Left ventricle myocardium inferior (tissue), 1 donor: ENCODE measurements around the gene HIPK2. TPM values are rescaled to one million over a fixed set of nuclear protein-coding genes. Genes with fewer than 3 reads are reported as not detected.
A peak's percentile ranks its signal among the peaks of the same experiment; 100 is the strongest.

Experiments
- DNase-seq: peaks from one replicate; pipeline ENCODE4 v3.0.0-alpha.2; 2020
- H3K27ac ChIP-seq: fragments of 200-600 bp; replicated peaks from 2 replicates; pipeline ENCODE4 v1.8.0; 2021
- H3K27me3 ChIP-seq: fragments of 200-600 bp; 2 replicates; pipeline ENCODE4 v1.8.0; 2021; ENCODE audit warnings: low read depth
- H3K36me3 ChIP-seq: fragments of 200-600 bp; 2 replicates; pipeline ENCODE4 v1.8.0; 2021
- H3K4me1 ChIP-seq: fragments of 200-600 bp; 2 replicates; pipeline ENCODE4 v1.8.0; 2021
- H3K4me3 ChIP-seq: fragments of 200-600 bp; 2 replicates; pipeline ENCODE4 v1.8.0; 2021; ENCODE audit warnings: mild to moderate bottlenecking, moderate library complexity
- H3K9me3 ChIP-seq: fragments of 200-600 bp; replicated peaks from 2 replicates; pipeline ENCODE4 v1.8.0; 2021
- CTCF ChIP-seq: fragments of 200-600 bp; IDR thresholded peaks from 2 replicates; pipeline ENCODE4 v1.8.0; 2021; ENCODE audit warnings: antibody characterized with exemption, mild to moderate bottlenecking, borderline replicate concordance
- intact Hi-C: fragments of 100-400 bp; cut with micrococcal nuclease; formaldehyde crosslinking; loops from one replicate; pipeline ENCODE4 v1.11.0; 2022
- total RNA-seq: library from RNA; stranded (reverse); fragmentation: NEBNext Ultra II Directional; extraction: Animal tissue kit (Norgen Biotek cat#: 25700); gene quantifications from one replicate; pipeline ENCODE4 v1.2.1, GENCODE V29; 2021
- donor health status: DM: no; HTN: yes; CAD: no; lungs with severe emphysema.

The HIPK2 gene
- total RNA-seq, 1 donor from 2014 or later = 127 TPM

GRCh38 chr7:139748941-139749340 lies 28.9 kb downstream of the HIPK2 start:
- intact Hi-C loops = no loop called here

GRCh38 chr7:139748373-139748765 lies 29.4 kb downstream of the HIPK2 start:
- Histone ChIP-seq H3K4me1 (peaks cover 97% of the 10 kb centered on the region), H3K27me3 (no peaks in the 10 kb centered on the region), H3K9me3 (no peaks in the 10 kb centered on the region), H3K4me3 (peak overlapping the region; percentile 11), H3K27ac (peak overlapping the region; percentile 91), H3K36me3 (no peaks in the 10 kb centered on the region)
- intact Hi-C loops = no loop called here
- TF ChIP-seq CTCF = no peak
- no peak for DNase-seq

More at GRCh38 chr7:139748941-139749340, 28.9 kb downstream of the HIPK2 start:
- no peak for DNase-seq
- peaks cover 97% of the 10 kb centered on the region for H3K4me1 ChIP-seq
- peak overlapping the region; percentile 91 for H3K27ac ChIP-seq
- TF ChIP-seq CTCF = no peak
- no peaks in the 10 kb centered on the region for H3K9me3 ChIP-seq
- no peaks in the 10 kb centered on the region for H3K36me3 ChIP-seq
- no peaks in the 10 kb centered on the region for H3K27me3 ChIP-seq
- H3K4me3 ChIP-seq = no peak overlapping the region

DNA sequence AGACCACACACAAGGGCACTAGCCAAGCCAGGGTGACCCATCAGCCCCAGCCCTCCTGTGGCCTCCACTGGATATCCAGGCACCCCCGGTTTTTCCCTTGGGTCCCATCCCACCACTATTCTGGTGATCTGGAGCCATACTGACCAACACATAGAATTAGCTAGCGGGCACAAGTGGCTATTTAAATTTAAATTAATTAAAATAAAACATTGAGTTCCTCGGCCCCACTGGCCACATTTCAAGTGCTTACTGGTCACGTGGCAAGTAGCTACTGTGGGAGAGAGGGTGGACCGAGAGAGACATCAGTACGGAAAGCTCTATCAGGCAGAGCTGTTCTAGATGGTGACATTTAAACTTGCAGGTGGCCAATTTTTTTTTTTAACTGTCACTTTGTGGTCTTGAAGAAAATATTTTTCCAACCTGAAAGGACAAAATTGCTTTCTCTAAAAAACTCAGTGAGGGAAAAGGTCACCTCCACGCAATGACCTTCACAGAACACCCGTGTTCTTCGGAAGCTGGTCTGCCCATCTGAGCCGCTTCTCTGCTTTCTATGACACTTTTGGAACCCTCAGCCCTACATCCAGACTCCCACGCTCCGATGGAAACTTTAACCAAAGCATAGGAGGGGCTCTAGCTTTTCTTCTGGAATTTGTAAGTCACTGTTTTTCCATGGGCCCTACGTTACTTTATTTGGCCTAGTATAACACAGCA lies 30.0 kb downstream of the HIPK2 start:
- H3K27ac ChIP-seq = peak overlapping the region; percentile 91
- intact Hi-C loops = no loop called here
- DNase-seq = no peak

GRCh38 chr7:139746652-139747051 lies 31.1 kb downstream of the HIPK2 start:
- H3K27me3 ChIP-seq = no peaks in the 10 kb centered on the region
- intact Hi-C loops = no loop called here
- no peaks in the 10 kb centered on the region for H3K36me3 ChIP-seq
- TF ChIP-seq CTCF = no peak
- no peak for DNase-seq
- no peak overlapping the region for H3K4me3 ChIP-seq
- peak overlapping the region; percentile 91 for H3K27ac ChIP-seq
- H3K4me1 ChIP-seq = peaks cover 97% of the 10 kb centered on the region
- no peaks in the 10 kb centered on the region for H3K9me3 ChIP-seq

More for the DNA sequence above, 30.0 kb downstream of the HIPK2 start:
- TF ChIP-seq CTCF = no peak
- H3K9me3 ChIP-seq = no peaks in the 10 kb centered on the region
- H3K4me1 ChIP-seq = peaks cover 97% of the 10 kb centered on the region
- H3K36me3 ChIP-seq = no peaks in the 10 kb centered on the region
- no peaks in the 10 kb centered on the region for H3K27me3 ChIP-seq
- peak overlapping the region; percentile 11 for H3K4me3 ChIP-seq

- Histone ChIP-seq H3K4me1 (peaks cover 100% of the 10 kb centered on the region), H3K27me3 (no peaks in the 10 kb centered on the region), H3K4me3 (no peak overlapping the region), H3K9me3 (no peaks in the 10 kb centered on the region), H3K36me3 (no peaks in the 10 kb centered on the region), H3K27ac (peak overlapping the region; percentile 91)
- no peak for TF ChIP-seq CTCF
- intact Hi-C loops = no loop called here
- DNase-seq = no peak
These were observed 32.1 kb downstream of the HIPK2 start for GRCh38 chr7:139745678-139746143.
